ENCODE results near the gene NOX5.

- TF ChIP-seq POLR2A (IDR thresholded peaks at IDR 0.05; ENCODE audit: low read depth, low read length) (no peak), POLR2AphosphoS5 (IDR thresholded peaks at IDR 0.05; ENCODE audit: low read depth, low read length) (no peak)
These were observed 77.7 kb downstream of the NOX5 start for GRCh38 chr15:69092159-69092558.

All from GM12892 (cell line).